GM23338 (cell line): Measurements from ENCODE around the gene DHRS3.

Source experiments
- CREB1 ChIP-seq: fragments of 250-450 bp; sonication (Bioruptor Pico); IDR thresholded peaks from 2 replicates; pipeline ENCODE4 v1.5.0; 2020; ENCODE audit warnings: low read depth, mild to moderate bottlenecking, moderate library complexity
- CTCF ChIP-seq, 2 experiments: fragments of 200-600 bp in 1 of 2; sonication (generic) in 1 of 2; conservative IDR thresholded peaks; 2 replicates each; pipeline versions ENCODE4 v1.5.1 to v1.6.1; 2016 to 2017; ENCODE audit warnings: antibody characterized with exemption in 2 of 2, low read depth in 2 of 2, mild to moderate bottlenecking in 2 of 2, moderate library complexity in 1 of 2
- EZH2 ChIP-seq: fragments of 200-600 bp; sonication (generic); IDR thresholded peaks from one replicate; pipeline ENCODE4 v1.8.0; 2017; ENCODE audit warnings: antibody characterized with exemption, mild to moderate bottlenecking, low read depth; ENCODE audit not compliant: unreplicated experiment
- EZH2phosphoT487 ChIP-seq: fragments of 200-600 bp; sonication (generic); IDR thresholded peaks from one replicate; pipeline ENCODE4 v1.8.1; 2018; ENCODE audit warnings: antibody characterized with exemption; ENCODE audit not compliant: unreplicated experiment
- JUNB ChIP-seq: IDR thresholded peaks from one replicate; pipeline ENCODE4 v1.6.1; 2016; ENCODE audit warnings: antibody characterized with exemption; ENCODE audit not compliant: unreplicated experiment
- NANOG ChIP-seq: IDR thresholded peaks from 2 replicates; pipeline ENCODE4 v1.6.1; 2016; ENCODE audit warnings: antibody characterized with exemption, borderline replicate concordance
- POLR2AphosphoS5 ChIP-seq: IDR thresholded peaks from 2 replicates; pipeline ENCODE4 v1.6.1; 2016; ENCODE audit warnings: antibody characterized with exemption, low read depth
- REST ChIP-seq: IDR thresholded peaks from one replicate; pipeline ENCODE4 v1.6.1; 2018; ENCODE audit warnings: antibody characterized with exemption; ENCODE audit not compliant: unreplicated experiment
- STAT1 ChIP-seq: IDR thresholded peaks from one replicate; pipeline ENCODE4 v1.6.1; 2016; ENCODE audit warnings: antibody characterized with exemption; ENCODE audit not compliant: unreplicated experiment
- ZNF114 ChIP-seq: fragments of 250-450 bp; sonication (Bioruptor Pico); IDR thresholded peaks from 2 replicates; pipeline ENCODE4 v1.5.0; 2020; ENCODE audit warnings: mild to moderate bottlenecking, moderate library complexity
- ZNF331 ChIP-seq: fragments of 250-450 bp; sonication (Bioruptor Pico); IDR thresholded peaks from 2 replicates; pipeline ENCODE4 v1.5.0; 2020; ENCODE audit warnings: low read depth, mild to moderate bottlenecking, moderate library complexity
- ZNF462 ChIP-seq: fragments of 250-450 bp; sonication (Bioruptor Pico); IDR thresholded peaks from 2 replicates; pipeline ENCODE4 v1.5.0; 2020; ENCODE audit warnings: mild to moderate bottlenecking, moderate library complexity

DNA sequence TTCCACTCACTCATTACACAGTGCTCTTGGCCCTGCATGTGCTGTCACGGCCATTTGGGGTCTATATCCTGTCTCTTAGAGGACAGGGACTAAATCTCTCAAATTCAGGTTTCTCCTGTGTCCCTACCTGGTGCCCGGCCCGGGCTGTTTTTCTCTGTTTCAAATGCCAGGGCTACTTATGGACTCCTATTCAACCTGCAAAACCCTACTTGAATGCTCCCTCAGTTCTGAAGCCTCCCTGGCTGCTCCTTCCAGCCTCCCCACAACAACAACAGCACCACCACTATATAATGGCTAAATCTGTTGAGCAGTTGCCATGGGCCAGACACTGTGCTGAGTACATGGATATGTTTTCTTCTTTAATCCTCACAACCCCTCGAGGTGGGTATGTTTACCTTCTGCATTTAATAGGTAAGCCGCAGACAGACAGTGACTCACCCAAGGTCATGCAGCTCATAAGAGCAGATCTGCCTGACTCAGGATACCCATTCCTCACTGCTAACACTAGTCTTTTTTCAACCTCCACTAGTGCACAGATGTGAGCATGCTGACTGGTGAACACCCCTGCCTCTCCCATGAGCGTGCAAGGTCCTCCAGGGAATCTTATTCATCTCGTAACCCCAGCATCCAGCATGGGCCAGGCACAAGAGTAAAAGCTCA, 29.9 kb downstream of the DHRS3 start:
- no peak for TF ChIP-seq EZH2
- no peak for TF ChIP-seq CTCF (conservative IDR thresholded peaks at IDR 0.05; ENCODE audit: low read depth in 2 of 2)
- TF ChIP-seq EZH2phosphoT487 = no peak
- TF ChIP-seq POLR2AphosphoS5 = no peak
- no peak for TF ChIP-seq CREB1
- TF ChIP-seq JUNB = no peak
- TF ChIP-seq REST = no peak
- TF ChIP-seq ZNF331 = no peak
- TF ChIP-seq NANOG = no peak
- no peak for TF ChIP-seq ZNF462 (CRISPR knock-in tag)
- no peak for TF ChIP-seq STAT1
- no peak for TF ChIP-seq ZNF114 (CRISPR knock-in tag)
